Measurements from ENCODE around the gene GP1BA.

The GP1BA gene

GRCh38 chr17:4931963-4932362, at the start of gene GP1BA:
GP1BA (plus strand) TSS chr17:4932277; CDS start chr17:4932605, 328 bp downstream.
- POLR2A ChIA-PET: no interaction called here

GRCh38 chr17:4884489-4884888, 47.6 kb upstream of the GP1BA start:
- no peak for TF ChIP-seq CTCF (IDR thresholded peaks at IDR 0.05; ENCODE audit: control extremely low read depth, extremely low read depth, low read depth, missing control alignments)
- POLR2A ChIA-PET: no interaction called here
- CTCF ChIA-PET: interaction anchor here (1.6 kb wide), 1 partner anchor 16 kb away, joined by 4 read pairs; no protein-coding TSS in a partner anchor
- no peak for DNase-seq (ENCODE audit: extremely low spot score)

More at GRCh38 chr17:4931963-4932362, at the start of gene GP1BA:
- no peak for DNase-seq (ENCODE audit: extremely low spot score)
- CTCF ChIA-PET: interaction anchor here (1.0 kb wide), 1 partner anchor 12 kb away, joined by 3 read pairs; no protein-coding TSS in a partner anchor
- TF ChIP-seq CTCF (IDR thresholded peaks at IDR 0.05; ENCODE audit: control extremely low read depth, extremely low read depth, low read depth, missing control alignments): no peak

- ChIA-PET CTCF (interaction anchor here (4.3 kb wide), 1 partner anchor 320 kb away, joined by 22 read pairs; no protein-coding TSS in a partner anchor), POLR2A (no interaction called here)
- no peak for DNase-seq (ENCODE audit: extremely low spot score)
- TF ChIP-seq CTCF (IDR thresholded peaks at IDR 0.05; ENCODE audit: control extremely low read depth, extremely low read depth, low read depth, missing control alignments): no peak
These were observed 45.2 kb upstream of the GP1BA start for GRCh38 chr17:4886830-4887229.

GRCh38 chr17:4887581-4887980, 44.5 kb upstream of the GP1BA start:
- CTCF ChIA-PET: interaction anchor here (1.2 to 4.3 kb wide), 5 partner anchors 12 to 321 kb away, joined by 3 to 22 read pairs (median 12); partner anchors contain the start of gene C17orf107
- no peak for DNase-seq (ENCODE audit: extremely low spot score)
- POLR2A ChIA-PET: no interaction called here
- TF ChIP-seq CTCF (IDR thresholded peaks at IDR 0.05; ENCODE audit: control extremely low read depth, extremely low read depth, low read depth, missing control alignments): no peak

GRCh38 chr17:4891411-4892410, 40.4 kb upstream of the GP1BA start:
- TF ChIP-seq CTCF (IDR thresholded peaks at IDR 0.05; ENCODE audit: control extremely low read depth, extremely low read depth, low read depth, missing control alignments): no peak
- ChIA-PET POLR2A (no interaction called here), CTCF (interaction anchor here (1.0 to 4.3 kb wide), 5 partner anchors 8 to 325 kb away, joined by 4 to 22 read pairs (median 5); partner anchors contain the start of genes ARRB2, C17orf107 and CHRNE)
- no peak for DNase-seq (ENCODE audit: extremely low spot score)

- ChIA-PET POLR2A (no interaction called here), CTCF (no interaction called here)
- no peak for TF ChIP-seq CTCF (IDR thresholded peaks at IDR 0.05; ENCODE audit: control extremely low read depth, extremely low read depth, low read depth, missing control alignments)
- no peak for DNase-seq (ENCODE audit: extremely low spot score)
These were observed 39.4 kb upstream of the GP1BA start for GRCh38 chr17:4892499-4893221.
